Psoas muscle (tissue), 8 donors: ENCODE data around the gene PBX2. TPM values are rescaled to one million over a fixed set of nuclear protein-coding genes. Genes with fewer than 3 reads are reported as not detected.
A peak's percentile ranks its signal among the peaks of the same experiment; 100 is the strongest.

Source experiments
- ATAC-seq, 4 donors: fragments of 200-7000 bp; cut with Tn5 transposase; one replicate each; pipeline ENCODE4 v1.9.1; 2020; ENCODE audit warnings: moderate library complexity in 3 of 4, mild to moderate bottlenecking in 2 of 4
- DNase-seq, 2 donors: peaks; one replicate each; pipeline ENCODE4 v3.0.0-alpha.2; 2020
- H3K27ac ChIP-seq: fragments of 200-600 bp; one replicate; pipeline ENCODE4 v1.8.0; 2022
- H3K27me3 ChIP-seq, 3 donors: fragments of 200-600 bp in 1 of 3; one replicate each; pipeline versions ENCODE4 v1.6.1 to v1.8.0; 2013 to 2022; ENCODE audit warnings: low read length in 2 of 3, mild to moderate bottlenecking in 2 of 3, moderate library complexity in 1 of 3; ENCODE audit not compliant: insufficient read depth in 3 of 3
- H3K36me3 ChIP-seq, 2 donors: fragments of 200-600 bp in 1 of 2; one replicate each; pipeline versions ENCODE4 v1.6.1 to v1.8.0; 2013 to 2022; ENCODE audit warnings: low read depth in 1 of 2, mild to moderate bottlenecking in 1 of 2, moderate library complexity in 1 of 2; ENCODE audit not compliant: insufficient read depth in 1 of 2
- H3K4me1 ChIP-seq: fragments of 200-600 bp; one replicate; pipeline ENCODE4 v1.8.0; 2022
- H3K4me3 ChIP-seq: fragments of 200-600 bp; one replicate; pipeline ENCODE4 v1.8.0; 2022; ENCODE audit warnings: mild to moderate bottlenecking
- H3K9me3 ChIP-seq: fragments of 200-600 bp; one replicate; pipeline ENCODE4 v1.8.0; 2022
- CTCF ChIP-seq: fragments of 200-600 bp; IDR thresholded peaks from one replicate; pipeline ENCODE4 v1.8.0; 2022; ENCODE audit warnings: antibody characterized with exemption
- WGBS, 3 donors: extraction: QIAGEN DNeasy Blood & Tissue Kit; methylation state at CpG; one replicate each; pipeline versions ENCODE4 v1.1.6 to v1.1.7; 2013; 5-methylcytosine and 5-hydroxymethylcytosine counted together
- intact Hi-C, 2 donors: fragments of 100-400 bp; cut with DNase I; formaldehyde crosslinking; loops; one replicate each; pipeline versions ENCODE4 v1.11.0 to v1.14.2; 2022
- polyA plus RNA-seq, 3 donors: library from polyadenylated mRNA; stranded (reverse); fragments of 200-250 nt; gene quantifications; one replicate each; pipeline ENCODE4 v1.2.3, GENCODE V29; 2013
- total RNA-seq, 4 donors: library from RNA; stranded (reverse); fragmentation: NEBNext Ultra II Directional in 2 of 4; extraction: Animal tissue kit (Norgen Biotek cat#: 25700) in 2 of 4; gene quantifications; one replicate each; pipeline versions ENCODE4 v1.2.1 to v1.2.4, GENCODE V29; 2021 to 2023
- donor health status: healthy with polysubstance abuse.
- donor health status: DM: no; HTN: no; CAD: no; lungs with moderate emphysema.
- donor health status: Bipolar disorder and iron deficiency.
- donor health status: healthy.
- donor health status: DM: yes; HTN: yes; CAD: no.
- donor health status: DM: no; HTN: no; CAD: no.
- donor health status: DM: no; HTN: no; CAD: no.
- donor health status: DM: yes; HTN: yes; CAD: no.

The PBX2 gene
- total and polyA plus RNA-seq, 7 donors, result 20.4 to 46.7 (median 36.1) TPM

GRCh38 chr6:32184084-32184640 is 5.8 kb downstream of the PBX2 start, which contains the start of gene AGER:
Gene AGER (minus strand): TSS chr6:32184253. CDS start chr6:32184222, 31 bp downstream.
- intact Hi-C loops, result no loop called here
- ATAC-seq (no peak), DNase-seq (no peak)
- Histone ChIP-seq H3K27ac (peak within 1 kb of the TSS; percentile 76), H3K9me3 (no peaks in the 10 kb centered on the region), H3K4me1 (peaks cover 26% of the 10 kb centered on the region), H3K36me3 (peaks cover 0 to 59% of the 10 kb centered on the region in 2 donors), H3K27me3 (no peaks in the 10 kb centered on the region), H3K4me3 (peak within 1 kb of the TSS; percentile 22)
- TF ChIP-seq CTCF, result no peak
- WGBS, 3 donors, result 64 to 74% (median 68%) methylated on average over 6 of the region's 6 CpGs

GRCh38 chr6:32183483-32184083 is 6.4 kb downstream of the PBX2 start:
- ATAC-seq (no peak), DNase-seq (no peak)
- 64 to 70% (median 67%) methylated on average over 15 of the region's 15 CpGs for WGBS, 3 donors
- no peak for TF ChIP-seq CTCF
- intact Hi-C loops, result no loop called here
- Histone ChIP-seq H3K4me1 (peaks cover 29% of the 10 kb centered on the region), H3K27ac (peak overlapping the region; percentile 55), H3K27me3 (no peaks in the 10 kb centered on the region), H3K36me3 (peaks cover 0 to 59% of the 10 kb centered on the region in 2 donors), H3K9me3 (no peaks in the 10 kb centered on the region), H3K4me3 (no peak overlapping the region)

GRCh38 chr6:32183030-32183429 is 7.0 kb downstream of the PBX2 start:
- 77 to 79% (median 78%) methylated on average over 3 of the region's 3 CpGs for WGBS, 3 donors
- Histone ChIP-seq H3K27ac (peak overlapping the region; percentile 55), H3K9me3 (no peaks in the 10 kb centered on the region), H3K36me3 (peaks cover 0 to 59% of the 10 kb centered on the region in 2 donors), H3K27me3 (no peaks in the 10 kb centered on the region), H3K4me1 (peaks cover 26% of the 10 kb centered on the region), H3K4me3 (no peak overlapping the region)
- ATAC-seq (no peak), DNase-seq (no peak)
- no peak for TF ChIP-seq CTCF
- intact Hi-C loops, result no loop called here

DNA sequence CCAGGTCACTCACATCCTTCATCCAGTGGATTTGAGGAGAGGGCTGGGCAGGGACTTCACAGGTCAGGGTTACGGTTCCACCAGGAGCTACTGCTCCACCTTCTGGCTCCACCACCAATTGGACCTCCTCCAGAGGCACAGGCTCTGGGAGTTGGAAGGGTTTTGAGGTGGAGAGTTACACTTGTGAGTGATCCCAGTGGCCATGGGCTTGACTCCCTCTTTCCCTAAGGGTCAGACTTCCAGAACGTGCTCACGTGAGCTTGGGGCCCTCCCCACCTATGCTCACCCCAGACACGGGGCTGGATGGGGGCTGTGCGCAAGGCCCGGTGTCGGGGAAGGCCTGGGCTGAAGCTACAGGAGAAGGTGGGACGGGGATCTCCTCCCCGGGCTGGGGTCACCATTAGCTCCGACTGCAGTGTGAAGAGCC is 7.4 kb downstream of the PBX2 start:
- DNase-seq, result no peak

More for the DNA sequence above, 7.4 kb downstream of the PBX2 start:
- TF ChIP-seq CTCF, result no peak
- WGBS, 3 donors, result 54 to 70% (median 61%) methylated on average over 10 of the region's 10 CpGs
- Histone ChIP-seq H3K36me3 (peaks cover 0 to 54% of the 10 kb centered on the region in 2 donors), H3K27me3 (no peaks in the 10 kb centered on the region), H3K9me3 (no peaks in the 10 kb centered on the region), H3K27ac (peak overlapping the region; percentile 55), H3K4me3 (no peak overlapping the region), H3K4me1 (peaks cover 26% of the 10 kb centered on the region)
- no peak for ATAC-seq
- intact Hi-C loops, result no loop called here
